Activated CD8-positive, alpha-beta memory T cell treated with anti-CD3 and anti-CD28 coated beads for 24 hours (primary cell): ENCODE data around the gene FCGR3B.
"Not testable (repeated sequence)": the region's sequence is repeated elsewhere in the genome, so short reads cannot be mapped to it uniquely, and the experiment has no call there.

ENCODE experiments used
- DNase-seq: peaks from one replicate; pipeline ENCODE4 v3.0.0-alpha.2; 2020

The FCGR3B gene

DNA sequence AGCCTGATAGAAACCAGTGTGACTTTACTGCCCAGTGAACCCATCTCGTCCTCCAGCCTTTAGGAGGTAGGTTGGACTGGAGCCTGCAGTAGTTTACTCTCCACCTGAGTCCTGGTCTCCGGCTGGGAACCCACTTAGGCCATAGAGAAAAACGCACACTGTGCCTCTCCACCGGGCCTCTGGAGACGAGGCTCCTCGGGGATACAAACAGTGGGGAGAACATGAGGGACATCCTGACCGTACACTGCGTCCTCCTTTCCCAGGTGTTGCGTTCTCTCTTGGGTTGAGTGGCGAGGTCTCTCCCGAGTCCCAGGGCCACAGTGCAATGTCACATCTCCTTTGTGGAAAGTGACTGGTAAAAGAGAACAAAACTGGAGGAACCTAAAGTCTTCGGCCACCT, 26.0 kb downstream of the FCGR3B start:
- not testable (repeated sequence) for DNase-seq

DNA sequence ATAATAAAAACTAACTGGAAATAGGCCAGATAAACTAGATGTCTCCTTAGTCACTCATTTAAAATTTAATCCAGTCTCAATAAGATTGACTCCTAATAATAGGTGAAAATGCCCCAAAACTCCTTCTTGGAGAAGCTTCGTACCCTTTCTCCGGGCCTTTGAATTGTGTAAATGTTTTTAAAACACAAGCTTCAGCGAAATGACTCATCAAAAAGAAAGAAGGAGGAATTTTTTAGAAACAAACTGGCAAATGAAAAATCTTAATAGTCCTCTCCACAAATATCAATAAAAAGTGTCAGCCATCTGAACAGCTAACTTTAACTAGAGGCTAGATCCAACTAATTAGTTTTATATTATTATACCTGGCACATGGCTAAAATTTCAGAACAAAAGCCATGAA, 33.9 kb downstream of the FCGR3B start:
- DNase-seq = not testable (repeated sequence)

DNA sequence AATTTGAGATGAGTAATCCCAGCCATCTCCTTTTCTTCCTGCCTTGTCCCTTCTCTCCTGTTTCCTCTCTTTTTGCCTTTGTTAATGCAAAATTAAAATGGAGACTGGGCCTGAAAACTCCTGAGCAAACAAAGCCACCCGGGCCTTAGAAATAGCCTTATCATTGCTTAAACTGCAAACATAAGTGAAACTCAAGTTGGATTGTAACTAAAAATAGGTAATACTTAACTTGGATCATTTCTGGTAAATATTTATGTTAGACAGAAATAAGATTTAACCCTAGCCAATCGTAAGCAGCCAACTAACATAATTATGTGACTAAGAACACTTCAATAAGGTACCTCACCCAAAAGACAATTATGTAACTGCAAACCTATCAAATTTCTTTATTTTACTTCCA, 35.4 kb downstream of the FCGR3B start:
- DNase-seq = not testable (repeated sequence)

DNA sequence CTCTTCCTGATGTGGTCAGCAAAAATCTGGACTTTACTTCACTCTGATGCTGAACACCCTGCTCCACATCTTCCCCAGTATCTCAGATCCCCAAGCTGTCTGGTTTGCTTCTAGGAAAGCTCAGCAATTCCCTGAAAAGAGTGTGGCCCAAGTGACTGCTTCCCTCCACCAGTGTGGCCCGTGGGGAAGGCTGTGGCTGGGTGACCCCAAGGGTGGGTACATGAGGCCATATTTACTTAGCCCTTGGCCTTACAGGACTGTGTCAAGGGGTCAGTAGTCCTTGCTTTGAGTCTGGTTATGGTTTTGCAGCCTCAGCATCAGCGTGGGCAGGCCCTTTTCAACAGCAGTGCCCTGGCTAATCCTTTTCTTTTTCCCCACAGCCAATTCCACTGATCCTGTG, 35.8 kb downstream of the FCGR3B start:
- DNase-seq = not testable (repeated sequence)

DNA sequence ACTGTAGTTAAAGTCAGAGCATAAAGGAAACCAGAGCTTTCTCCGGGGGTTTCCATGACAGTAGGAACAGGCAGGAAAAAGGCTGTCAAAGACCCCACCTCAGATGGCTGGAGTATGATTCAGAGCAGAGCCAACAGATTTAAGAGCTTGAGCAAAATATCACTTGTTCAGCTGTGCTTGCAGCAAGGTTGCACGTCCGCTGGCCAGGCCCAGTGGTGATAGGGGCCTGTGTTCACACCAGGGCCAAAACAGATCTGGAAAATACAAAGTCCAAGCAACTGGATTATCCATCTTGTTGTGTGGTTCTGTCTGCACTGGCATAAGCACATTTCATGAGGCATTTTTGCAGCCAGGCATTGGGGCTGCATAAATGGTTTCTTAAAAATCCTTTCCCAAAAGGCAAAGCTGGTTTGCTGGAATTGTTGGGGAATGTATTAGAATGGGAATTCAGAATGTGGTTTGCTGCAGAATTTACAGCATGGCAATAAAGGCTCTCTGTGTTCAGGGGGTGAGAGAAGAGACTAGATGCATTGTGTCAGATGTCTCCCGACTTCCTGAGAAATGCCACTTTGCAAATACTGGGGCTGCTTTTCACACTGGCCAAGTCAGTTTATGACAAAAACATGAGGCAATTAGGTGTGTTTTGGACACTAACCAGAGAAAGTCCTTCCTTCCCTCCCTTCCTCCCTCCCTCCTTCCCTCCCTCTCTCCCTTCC, 36.5 kb downstream of the FCGR3B start:
- DNase-seq = not testable (repeated sequence)

DNA sequence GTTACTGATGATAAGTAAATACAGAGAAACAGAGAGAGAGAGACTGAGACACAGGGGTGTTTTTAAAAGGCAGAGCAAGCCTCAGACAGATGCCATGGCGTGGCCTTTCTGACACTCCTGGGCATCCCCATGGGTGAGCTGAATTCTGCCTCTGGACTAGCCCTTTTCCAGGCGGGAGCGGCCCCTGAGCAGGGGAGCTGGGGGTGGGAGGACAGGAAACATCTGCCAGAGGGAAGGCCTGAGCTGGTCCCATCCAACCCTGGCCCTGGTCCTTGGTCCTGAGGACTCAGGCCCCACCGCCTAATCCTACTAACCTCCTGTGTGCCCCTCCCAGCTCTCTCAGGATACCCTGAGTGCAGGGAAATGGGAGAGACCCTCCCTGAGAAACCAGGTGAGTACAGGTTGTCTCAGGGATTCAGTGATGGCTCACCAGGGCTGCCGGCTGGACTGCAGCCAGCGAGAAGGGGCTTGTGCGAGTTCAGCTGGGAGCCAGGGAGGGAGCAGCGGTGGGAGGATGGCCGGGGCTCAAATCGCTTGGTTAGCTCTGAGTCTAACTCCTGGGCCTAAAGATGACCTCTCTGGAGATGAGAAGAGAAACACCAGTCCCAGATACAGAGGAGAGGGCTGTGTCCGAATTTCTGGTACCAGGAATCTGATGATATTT, 37.8 kb downstream of the FCGR3B start:
- not testable (repeated sequence) for DNase-seq

DNA sequence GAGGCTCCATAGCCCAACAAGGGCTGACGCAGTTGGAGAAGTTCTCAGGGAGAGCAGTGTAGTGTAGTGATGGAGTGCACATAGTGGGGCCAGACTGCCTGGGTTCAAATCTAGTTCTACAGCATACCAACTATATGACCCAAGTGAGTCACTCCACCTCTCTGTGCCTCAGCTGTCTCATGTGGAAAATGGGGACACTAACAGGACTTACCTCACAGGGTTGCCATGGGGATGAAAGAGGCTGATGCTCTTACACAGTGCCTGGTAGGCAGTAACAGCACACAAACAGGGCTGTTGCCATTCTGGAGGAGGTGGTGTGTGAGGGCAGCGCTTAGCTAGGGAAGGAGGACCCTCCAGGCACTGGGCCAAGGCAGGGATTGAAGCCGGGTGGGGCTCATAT, 38.4 kb downstream of the FCGR3B start:
- DNase-seq = not testable (repeated sequence)

DNA sequence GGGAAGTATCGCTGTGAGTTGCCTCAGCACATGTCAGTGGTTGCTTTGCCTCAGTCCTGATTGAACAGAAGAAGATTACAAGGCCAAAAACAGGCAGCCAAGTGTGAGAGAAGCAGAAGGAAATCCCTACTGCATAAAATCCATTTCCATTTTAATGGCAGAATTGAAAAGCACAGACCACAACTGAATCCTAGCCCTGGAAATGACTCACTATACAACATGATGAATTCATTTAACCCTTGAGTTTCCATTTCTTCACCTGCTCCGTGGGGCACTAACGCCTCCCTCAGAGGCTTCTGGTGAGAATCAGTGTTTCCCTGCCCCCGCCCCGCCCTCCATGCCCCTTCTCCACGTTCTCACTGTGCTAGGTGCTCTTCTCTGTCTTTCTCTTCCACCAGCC, 41.1 kb downstream of the FCGR3B start:
- DNase-seq = not testable (repeated sequence)

DNA sequence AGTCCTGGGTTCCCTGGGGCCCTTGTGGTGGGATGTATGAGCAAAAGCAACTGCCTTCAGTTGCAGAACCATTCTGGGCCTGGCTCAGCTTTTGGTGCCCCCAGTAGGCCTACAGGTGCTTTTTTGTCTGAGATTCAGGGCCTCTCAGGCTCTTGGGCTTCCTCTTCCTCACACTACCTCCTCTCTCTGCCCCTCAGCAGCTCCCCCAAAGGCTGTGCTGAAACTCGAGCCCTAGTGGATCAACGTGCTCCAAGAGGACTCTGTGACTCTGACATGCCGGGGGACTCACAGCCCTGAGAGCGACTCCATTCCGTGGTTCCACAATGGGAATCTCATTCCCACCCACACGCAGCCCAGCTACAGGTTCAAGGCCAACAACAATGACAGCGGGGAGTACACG, 41.6 kb downstream of the FCGR3B start:
- not testable (repeated sequence) for DNase-seq

DNA sequence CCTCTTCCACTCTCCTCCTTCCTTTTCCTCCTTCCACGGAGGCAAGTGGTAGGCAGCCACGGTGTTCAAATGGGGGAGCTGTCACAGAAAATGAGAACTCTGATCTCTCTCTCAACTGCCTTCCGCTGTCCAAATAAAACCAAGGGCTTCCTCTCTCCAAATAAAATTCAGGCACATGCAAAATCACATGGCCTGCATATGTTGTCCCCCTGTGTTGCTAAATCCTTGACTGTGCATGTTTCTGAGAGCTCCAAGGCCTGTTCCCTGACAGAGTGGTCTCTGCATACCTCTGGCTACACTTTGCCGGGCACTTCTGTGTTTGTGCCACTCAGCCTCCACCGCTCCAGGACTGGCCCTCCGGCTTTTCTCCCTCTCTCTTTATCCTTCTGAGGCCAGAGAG, 42.4 kb downstream of the FCGR3B start:
- DNase-seq = not testable (repeated sequence)

DNA sequence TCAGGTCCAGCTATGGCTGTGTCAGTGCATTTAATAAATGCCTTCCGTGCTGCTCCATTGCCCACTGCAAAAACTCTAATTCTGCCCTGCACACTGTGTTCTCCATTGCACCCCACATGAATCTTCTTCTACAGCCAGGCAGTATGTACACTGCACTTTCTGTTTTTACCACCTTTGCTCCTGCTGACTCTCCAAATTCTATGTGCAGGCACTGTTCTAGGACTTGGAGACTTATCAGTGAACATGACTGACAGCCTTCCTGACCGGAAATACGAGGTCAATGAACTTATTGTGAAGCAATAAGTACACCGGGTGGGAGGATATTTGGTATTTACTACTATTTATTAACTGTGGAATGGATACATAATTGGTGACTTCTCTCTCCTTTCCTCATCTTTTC, 48.1 kb downstream of the FCGR3B start:
- not testable (repeated sequence) for DNase-seq

DNA sequence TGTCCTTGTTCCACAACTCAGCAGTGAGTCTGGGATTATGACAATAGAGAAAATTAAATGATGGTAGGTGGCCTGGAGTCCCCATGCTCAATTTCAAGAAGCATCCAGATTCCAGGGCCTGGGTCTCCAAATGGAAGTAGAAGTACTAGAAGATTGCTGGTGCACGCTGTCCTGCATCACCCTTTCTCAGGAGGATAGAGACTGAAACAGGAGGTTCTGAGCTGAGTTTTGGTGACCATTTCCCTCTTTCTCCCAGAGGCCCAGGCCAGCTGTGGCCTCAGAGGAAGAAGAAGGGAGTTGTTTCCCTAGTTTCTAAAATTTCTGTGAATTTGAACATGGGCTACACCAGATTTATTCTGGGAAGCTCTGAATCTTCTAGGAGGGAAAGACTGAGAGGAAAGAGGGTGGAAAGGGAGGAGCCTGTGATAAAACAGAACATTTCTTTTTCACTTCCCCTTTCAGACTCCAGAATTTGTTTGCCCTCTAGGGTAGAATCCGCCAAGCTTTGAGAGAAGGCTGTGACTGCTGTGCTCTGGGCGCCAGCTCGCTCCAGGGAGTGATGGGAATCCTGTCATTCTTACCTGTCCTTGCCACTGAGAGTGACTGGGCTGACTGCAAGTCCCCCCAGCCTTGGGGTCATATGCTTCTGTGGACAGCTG, 50.0 kb downstream of the FCGR3B start:
- not testable (repeated sequence) for DNase-seq

DNA sequence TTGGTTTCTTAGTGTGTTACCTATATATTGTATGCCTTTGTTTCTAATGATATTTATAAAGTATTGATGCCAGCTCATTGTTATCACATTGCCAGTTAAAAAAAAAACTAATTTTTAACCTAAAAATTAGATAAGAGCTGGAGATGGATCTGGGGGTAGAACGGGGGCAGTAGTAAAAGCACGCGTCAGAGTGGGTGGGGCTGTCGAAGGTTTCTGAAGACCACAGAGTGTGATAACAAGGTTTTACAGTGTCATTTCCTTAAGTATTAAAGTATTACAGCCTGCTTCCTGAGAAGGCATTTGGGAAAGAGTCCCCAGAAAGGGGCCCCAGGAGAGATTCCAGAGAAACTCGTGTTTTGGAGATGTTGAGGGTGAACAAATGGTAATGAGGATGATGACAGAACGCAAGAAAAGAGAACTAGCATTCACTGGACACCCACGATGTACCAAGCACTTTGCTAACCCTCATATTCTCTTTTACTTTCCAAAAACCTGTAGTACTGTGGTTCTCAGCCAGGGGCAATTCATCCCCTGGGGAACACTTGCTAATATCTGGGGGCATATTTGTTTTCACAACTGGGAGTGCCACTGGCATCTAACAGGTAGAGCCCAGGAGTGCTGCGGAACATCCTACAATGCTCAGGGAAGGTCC, 51.0 kb downstream of the FCGR3B start:
- not testable (repeated sequence) for DNase-seq

DNA sequence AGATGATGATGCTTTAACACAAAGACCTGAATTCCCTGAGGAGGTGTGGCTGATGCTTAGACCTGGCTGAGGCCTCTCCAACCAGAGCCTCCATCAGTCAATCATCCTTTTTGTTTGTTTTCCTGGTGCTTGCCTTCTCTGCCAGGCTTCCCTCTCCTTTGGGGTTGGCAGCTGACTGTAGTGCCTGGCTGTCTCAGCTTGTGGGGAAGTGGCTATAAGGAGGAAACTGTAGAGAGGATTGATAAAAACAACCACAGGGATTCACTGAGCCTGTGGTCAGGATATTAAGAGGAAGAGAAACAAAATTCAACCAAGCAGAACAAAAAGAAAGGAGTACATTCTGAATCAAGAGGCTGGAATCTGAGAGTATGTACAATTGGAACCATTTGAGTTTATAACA, 54.3 kb downstream of the FCGR3B start:
- DNase-seq = not testable (repeated sequence)
